NCI-H1048 (cell line): ENCODE measurements around the gene GMIP.
"Not testable (repeated sequence)": the region's sequence is repeated elsewhere in the genome, so short reads cannot be mapped to it uniquely, and the experiment has no call there.

Experiments used
- DNase-seq: peaks from one replicate; lab custom pipeline; 2025; lab: John Stamatoyannopoulos, UW

Gene GMIP

DNA sequence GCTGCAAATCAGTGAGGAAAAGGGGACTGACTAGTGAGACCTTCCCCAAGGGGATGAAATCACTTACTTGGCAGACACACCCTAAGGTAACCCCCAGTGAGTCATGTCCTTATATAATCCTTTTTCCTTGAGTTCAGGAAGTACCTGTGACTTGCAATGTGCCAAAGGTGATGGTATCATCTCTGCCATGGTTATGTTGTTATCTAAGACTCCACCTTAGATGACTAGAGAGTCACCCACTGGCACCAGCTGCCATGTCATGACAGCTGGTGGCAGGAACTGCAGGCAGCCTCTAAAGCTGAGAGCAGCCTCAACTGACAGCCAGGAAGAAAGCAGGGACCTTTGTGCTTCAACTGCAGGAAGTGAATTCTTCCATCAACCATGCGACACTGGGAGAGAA, 37.4 kb downstream of the GMIP start:
- DNase-seq = no peak

DNA sequence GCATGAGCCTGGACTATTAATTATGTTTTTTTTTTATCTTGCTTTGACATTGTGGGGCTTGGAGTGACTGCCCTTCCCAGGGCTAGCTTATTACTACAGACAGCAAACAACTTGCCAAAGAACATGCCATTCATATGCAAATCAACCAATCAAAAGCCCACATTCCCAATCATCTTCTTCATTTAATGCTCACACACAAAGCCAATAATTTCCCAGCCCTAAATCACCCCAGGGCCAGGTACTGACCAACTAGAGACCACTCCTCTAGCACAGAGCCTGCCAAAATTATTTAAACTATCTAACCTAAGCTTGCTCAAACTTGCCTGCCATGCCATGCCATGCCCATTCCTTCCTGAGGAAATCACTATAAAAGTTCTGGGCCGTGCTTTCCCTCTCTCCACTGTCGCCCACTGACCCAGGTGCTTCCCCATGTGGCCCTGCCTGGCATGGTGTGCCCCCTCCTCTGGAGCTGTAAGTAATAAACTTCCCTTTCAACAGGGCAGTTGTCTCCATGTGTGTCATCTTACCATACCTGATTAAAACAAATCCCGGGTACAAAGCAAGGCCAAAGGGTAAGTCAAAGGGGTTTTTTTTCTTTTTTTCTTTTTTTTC, 40.6 kb downstream of the GMIP start:
- no peak for DNase-seq

DNA sequence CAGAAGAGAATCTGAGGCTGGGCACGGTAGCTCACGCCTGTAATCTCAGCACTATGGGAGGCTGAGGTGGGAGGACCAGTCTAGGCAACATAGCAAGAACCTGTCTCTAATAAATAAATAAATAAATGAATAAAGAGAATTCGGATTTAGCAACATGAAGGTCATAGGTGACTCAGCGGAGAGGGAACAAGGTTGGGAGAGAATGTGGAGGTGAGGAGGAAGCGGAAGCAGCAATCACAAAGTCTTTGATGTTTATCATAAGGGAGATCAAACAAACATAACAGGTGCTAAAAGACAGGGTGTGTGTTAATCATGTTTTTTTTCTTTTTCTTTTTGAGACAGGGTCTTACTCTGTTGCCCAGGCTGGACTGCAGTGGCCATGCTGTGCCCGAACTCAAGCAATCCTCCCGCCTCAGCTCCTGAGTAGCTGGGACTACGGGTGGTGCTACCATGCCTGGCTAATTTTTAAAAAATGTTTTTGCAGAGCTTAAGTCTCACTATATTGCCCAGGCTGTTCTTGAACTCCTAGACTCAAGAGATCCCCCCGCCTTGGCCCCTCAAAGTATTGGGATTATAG, 41.2 kb downstream of the GMIP start:
- DNase-seq = no peak

DNA sequence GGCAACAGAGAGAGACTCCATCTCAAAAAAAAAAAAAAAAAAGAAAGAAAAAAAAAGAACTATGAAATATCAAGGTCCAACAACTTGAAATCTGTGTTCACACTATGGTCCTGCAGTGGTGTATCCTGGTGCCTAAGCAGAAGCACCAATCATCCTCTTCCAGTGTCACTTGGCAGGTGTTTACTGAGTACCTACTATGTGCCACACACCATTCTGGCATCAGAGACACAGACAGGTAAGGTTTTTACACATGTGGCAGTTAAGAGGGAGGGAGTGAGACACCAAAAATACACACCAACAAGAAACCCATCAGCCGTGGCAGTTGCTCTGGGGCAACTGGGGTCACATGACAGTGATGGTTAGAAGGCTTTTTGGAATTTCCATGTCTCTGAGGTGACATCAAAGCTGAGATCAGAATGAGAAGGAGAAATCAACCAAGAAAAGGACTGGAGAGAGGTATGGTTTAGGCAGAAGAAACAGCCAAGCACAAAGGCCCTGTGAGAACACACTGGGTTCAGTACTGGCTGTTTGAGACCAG, 42.6 kb downstream of the GMIP start:
- DNase-seq = no peak

DNA sequence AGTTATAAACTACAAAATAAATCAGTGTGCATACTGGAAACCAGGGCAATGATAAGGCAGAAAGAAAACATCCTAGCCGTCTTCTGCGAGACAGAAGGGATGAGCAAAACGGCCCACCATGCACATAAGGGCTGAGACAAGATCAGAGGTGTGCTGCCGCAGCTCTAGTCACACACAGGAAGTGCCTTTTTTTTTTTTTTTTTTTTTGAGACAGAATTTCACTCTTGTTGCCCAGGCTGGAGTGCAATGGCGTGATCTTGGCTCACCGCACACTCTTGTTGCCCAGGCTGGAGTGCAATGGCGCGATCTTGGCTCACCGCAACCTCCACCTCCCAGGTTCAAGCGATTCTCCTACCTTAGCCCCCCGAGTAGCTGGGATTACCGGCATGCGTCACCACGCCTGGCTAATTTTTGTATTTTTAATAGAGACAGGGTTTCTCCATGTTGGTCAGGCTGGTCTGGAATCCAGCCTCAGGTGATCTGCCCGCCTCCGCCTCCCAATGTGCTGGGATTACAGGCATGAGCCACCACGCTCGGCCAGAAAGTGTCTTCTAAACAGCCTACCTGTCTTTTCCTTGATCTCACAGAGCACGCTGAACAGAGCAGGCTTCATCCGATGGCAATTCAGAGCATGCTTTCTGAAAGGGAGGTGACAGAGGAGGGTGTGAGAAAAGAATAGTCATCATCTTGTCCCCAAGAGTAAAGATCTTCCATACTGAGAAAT, 44.6 kb downstream of the GMIP start:
- not testable (repeated sequence) for DNase-seq

DNA sequence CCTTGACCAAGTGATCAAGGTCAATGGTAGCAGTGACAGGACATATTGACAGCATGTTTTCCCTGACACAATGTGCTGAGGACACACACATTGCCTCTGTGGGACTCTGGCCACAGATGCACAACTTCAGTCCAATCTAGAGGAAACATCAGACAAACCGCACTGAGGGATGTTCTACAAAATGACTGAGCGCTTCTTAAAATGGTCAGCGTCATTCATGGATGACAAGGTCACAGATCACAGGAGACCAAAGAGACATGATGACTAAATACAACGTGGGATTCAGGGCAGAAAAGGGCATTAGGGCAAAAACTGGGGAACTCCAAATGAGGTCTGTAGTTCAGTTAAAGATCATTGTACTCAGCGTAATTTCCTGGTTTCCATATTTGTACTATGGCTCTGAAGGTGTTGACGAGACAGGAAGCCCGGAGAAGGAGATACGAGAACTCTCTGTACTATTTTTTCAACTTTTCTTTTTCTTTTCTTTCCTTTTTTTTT, 45.6 kb downstream of the GMIP start:
- DNase-seq = no peak

DNA sequence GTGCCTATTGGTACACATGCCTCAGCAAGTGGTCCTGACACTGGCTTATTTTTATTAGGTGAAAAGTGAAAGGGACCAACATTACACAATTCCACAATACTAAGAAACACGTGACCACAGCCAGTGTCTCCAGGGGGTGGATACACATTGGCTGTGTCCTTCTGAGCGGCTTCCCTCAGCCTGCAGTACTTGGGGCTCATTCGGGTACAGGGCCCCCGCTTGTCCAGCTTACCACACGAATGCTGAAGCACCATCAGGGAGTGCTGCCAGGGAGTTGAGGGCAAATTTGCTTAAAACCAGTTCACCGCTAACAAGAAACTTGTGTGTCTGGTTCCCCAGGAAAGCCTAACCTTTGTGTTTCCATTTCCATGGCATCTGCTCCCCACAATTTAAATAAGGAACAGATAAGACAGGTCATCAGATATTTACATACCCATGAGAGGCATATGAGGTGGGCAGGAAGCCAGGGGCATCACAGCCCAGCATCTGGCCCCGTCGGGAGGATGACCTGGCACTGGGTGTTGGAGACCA, 48.2 kb downstream of the GMIP start:
- no peak for DNase-seq

DNA sequence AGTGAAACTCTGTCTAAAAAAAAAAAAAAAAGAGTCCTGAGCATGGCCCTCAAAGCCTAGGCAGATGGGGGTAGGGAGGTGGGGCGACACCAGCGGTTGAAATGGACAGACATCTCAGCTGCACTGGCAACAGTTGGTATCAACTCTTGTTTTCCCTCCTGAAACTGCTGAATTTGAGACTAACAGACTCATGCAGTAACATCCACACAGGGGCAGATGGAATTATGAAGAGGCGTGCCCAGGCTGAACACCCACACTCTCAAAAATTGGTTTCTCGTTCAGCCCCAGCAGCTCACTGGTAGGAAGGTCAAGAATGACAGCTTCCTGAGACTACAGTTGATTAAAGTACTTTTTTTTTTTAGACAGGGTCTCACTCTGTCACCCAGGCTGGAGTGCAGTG, 49.1 kb downstream of the GMIP start:
- no peak for DNase-seq

DNA sequence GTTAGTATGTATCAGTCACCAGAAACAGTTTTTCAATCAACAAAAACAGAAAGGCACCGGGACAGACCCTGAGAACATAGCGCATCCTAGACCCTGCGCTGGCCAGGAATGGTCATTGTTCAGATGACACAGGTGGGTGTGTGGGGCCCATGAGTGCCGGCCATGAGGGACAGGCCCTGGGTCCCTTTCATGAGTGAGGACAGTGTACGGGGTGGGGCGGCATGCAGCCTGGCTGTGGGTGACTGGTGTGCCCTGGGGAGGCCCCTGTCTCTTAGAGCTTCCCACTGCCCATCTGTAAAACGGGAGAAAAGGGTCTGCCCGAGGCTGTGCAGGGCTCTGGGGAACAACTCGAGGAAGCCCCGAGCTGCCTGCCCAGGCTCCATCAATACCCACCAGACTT, 50.8 kb downstream of the GMIP start:
- no peak for DNase-seq

DNA sequence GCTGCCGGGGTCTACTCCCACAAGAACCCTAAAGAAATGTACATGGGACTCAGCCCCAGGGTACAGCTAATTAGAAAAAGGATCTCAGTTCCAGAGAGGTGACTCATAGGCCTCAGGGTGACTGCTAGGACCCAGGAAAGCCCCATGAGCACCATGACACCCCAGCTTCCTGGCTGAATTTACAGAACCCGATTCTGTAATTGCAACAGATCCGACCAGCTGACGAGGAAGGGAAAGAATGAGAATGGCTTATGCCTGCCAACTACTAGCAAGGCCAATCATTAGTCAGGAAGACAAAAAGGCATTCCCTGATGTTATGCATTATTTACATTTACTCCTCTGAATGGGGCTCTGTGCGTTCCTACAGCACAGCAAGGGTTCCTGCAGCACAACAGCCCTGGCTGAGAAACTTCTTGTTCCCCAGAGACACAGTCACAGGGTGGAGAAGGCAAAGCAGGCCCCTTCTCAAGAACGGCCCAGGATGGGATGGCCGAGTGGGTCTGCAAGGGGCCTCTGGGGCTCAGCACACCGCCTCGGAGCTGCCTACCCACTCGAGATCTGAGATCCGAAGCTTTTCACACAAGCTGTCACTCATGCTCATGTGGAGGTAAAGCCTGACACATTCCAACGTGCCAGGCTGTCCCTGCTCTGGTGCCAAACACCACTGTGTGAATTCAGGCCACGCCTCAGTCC, 52.2 kb downstream of the GMIP start:
- DNase-seq = no peak

DNA sequence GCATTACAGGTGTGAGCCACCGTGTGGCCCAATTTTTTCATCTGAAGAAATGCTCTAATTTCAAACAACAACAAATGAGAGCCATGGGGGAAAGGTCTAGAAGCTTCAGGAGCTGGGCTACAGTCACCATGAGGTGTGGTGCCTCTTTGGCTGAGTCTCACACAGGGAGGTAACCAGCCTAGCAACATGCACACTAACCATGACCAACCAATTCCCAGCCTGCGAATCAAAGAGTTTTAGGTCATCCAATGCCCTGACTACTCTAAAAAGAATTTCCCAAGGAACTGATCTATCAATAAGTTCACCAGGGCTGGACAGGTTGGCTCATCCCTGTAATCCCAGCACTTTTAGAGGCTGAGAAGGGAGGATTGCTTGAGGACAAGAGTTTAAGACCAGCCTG, 54.9 kb downstream of the GMIP start:
- DNase-seq = no peak

DNA sequence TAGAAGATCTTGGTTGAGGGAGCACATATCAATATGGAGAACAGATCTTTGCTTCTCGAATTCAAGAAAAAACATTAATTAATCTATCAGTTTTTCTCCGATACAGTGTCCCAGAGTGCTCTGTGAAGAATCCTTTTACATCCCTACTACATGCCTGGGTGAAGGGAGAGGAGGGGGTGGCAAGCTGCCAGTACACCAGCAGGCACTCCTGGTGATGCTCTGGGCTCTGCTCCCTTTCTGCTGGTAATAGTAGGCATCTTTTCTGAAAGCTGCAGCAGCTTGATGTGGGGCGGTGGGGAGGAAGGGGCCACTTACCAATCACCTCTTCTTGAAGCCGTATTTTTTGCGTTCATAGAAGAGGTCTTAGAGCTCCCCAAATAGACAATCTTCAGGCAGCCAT, 55.7 kb downstream of the GMIP start:
- DNase-seq = no peak

DNA sequence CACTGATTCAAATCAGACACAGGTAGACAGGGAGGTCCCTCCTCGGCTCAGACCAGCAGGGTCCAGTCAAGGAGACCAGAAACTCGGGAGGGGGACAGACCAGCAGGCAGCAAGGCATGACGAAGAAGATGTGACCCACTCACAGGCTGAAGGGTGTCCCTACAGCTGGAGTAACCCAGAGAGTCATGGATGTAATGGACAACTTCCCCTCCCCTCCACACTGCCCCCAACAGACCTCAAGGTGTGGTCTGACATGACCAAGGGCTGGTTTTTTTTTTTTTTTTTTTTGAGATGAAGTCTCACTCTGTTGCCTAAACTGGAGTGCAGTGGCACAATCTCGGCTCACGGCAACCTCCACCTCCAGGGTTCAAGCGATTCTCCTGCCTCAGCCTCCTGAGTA, 59.1 kb downstream of the GMIP start:
- DNase-seq = no peak

DNA sequence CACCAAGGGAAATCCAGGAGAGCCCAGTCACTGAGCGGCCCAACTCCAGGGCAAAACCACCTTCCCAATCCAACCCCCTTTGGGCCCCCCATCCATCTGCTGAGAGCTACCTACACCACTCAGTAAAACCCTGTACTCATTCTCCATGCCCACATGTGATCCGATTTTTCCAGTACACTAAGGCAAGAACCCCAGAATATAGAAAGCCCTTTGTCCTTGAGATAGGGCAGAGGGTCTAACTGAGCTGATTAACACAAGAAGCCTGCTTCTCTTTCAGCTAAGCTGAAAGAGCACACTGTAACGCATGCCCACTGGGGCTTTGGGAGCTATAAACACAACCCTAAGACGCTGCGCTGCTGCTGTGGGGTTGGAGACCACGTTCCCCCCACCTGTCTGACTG, 61.0 kb downstream of the GMIP start:
- no peak for DNase-seq

DNA sequence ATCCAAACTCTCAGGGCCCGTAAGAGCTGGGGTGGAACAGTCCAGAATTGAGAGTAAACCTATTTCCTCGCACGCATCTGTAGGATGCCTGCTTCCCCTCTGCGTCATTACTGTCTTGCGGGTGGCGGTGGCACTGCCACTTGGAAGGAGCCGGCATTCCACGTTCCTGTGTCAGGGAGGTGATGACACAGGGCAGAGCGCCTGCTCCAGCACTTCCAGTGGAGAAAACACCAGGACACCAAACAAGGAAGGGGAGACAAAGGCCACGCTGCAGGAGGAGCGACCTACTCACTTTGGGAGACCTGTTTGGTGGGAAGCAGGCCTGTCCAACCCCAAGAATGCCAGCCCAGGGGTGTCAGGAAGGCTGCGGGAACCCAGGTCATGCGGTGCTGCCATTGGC, 62.1 kb downstream of the GMIP start:
- no peak for DNase-seq

DNA sequence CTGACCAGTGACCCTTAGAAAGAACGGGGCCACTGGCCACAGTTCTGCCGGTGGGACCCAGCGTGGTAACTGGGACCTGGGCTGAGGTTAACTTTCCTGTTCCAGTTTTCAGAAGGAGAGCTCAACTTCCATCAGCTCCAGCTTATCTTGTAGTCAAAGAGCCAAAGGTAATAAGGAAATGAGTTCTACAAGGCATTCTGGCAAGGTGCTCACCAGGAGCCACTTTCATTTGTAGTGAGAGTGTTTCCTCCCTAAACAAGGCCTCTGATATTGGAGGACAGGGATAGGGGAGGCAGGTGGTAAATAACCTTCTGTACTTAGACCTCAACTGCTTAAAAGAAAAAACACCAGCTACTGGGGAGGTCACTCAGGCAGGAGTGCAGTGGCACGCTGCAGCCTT, 63.0 kb downstream of the GMIP start:
- no peak for DNase-seq

DNA sequence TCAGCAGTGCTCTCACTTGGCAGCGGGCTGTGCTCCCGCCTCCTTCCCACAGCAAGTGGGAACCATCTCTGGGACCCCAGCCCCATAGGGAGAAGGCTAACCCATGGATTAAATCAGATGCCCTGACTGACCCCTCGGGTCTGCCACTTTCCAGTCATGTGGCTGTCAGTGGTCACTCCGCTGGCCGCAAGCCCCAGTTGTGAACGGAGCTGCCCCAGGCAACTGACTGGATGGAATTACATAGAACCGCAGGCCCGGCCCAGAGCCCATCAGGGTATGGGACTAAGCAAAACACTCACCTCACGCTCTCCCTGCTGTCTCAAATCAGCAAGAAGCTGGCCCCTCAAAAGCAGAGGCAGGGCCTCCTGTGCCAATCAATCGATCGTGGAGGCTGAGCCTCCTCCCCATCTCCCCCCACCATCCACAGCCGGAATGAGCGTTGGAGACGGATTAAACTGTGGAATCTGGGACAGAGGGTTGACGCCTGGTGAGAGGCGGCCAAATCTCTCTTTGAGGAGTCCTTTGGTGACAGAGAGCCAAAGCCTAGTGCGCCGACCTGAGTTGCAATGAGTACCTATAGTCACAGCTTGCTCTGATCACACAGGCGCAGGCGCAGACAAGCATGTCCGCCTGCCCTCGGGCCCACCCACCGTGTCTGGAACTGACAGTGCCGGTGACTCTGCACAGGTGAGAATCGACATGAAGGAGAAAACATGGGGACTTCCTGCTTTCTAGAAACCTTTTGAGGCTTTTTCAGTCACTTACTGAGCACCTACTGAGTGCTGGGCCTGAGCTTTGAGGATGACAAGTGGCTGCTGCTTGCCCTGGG, 63.7 kb downstream of the GMIP start:
- DNase-seq = no peak
